Measurements from ENCODE around the gene FOXA1.

Gene FOXA1

GRCh38 chr14:37551119-37551518, 43.9 kb downstream of the FOXA1 start:
- DNase-seq: no peak

DNA sequence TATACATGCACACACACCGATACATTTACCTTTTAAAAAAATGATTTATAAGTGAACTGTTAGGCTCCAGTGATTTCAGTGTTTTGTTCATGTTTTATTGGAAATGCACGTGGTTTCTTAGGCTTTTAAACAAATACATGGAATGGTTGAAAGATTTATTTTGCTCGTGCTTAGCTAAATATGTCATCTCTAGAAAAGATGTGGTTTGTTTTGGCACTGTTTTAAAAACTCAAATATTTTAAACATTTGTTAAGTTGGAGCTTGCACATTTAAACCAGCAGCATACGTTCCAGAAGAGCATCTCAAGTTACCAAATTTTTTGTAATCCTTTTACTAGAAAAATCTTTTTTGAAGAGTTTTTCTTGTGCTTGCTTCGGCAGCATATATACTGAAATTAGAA, 44.5 kb downstream of the FOXA1 start:
- DNase-seq: no peak

GRCh38 chr14:37546621-37547447, 48.2 kb downstream of the FOXA1 start:
- DNase-seq: no peak

DNA sequence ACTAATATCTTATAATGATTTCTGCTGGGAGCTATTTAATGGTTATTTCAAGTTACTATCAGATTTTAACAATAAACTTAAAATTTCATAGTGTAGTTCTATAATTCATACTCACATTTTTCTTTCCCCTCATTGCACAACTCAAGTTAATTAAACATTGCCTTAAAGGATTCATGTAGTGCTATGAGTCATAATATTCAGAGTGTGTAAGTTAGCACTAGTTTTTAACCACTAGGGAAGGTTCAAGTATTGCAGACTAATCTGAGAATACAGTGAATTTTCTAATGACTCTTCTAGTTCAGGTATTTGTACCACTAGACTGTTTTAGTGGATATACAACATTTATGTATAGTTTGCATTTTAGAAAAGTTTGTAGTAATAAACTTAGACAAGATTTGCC, 49.9 kb downstream of the FOXA1 start:
- DNase-seq: no peak

- no peak for DNase-seq
These were observed 50.6 kb downstream of the FOXA1 start for GRCh38 chr14:37544407-37544806.

DNA sequence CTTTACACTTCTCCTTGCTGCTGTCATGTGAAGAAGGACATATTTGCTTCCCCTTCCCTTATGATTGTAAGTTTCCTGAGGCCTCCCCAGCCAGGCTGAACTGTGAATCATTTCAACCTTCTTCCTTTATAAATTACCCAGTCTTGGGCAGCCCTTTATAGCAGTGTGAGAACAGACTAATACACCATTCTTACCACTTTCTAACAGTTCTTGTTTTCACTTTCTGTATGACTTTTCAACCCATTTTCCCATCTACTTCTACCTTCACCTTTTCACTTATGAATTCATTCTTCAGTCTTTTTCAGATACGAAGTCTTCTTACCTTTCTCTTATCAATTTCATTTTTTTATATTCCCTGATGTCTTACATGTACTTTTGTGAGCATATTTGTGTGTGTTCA, 55.1 kb downstream of the FOXA1 start:
- DNase-seq: no peak

Measured in NCI-H2227 treated with DMSO at 0.1 percent for 48 hours (cell line).